SU-DHL-6 (cell line): ENCODE measurements around the gene HEYL.

Experiments
- EZH2phosphoT487 ChIP-seq: fragments of 200-600 bp; sonication (generic), shearing (Covaris generic); conservative IDR thresholded peaks from 2 replicates; pipeline ENCODE4 v1.6.1; 2018; ENCODE audit warnings: mild to moderate bottlenecking, antibody characterized with exemption, low read length, moderate library complexity, mixed read lengths
- TF ChIP-seq, protein P1 (sequence below): fragments of 200-600 bp; sonication (generic); IDR thresholded peaks from one replicate; pipeline ENCODE4 v1.5.1; 2017; ENCODE audit warnings: antibody characterized with exemption, mild to moderate bottlenecking, low read length, moderate library complexity; ENCODE audit not compliant: insufficient read depth, poor library complexity, severe bottlenecking

DNA sequence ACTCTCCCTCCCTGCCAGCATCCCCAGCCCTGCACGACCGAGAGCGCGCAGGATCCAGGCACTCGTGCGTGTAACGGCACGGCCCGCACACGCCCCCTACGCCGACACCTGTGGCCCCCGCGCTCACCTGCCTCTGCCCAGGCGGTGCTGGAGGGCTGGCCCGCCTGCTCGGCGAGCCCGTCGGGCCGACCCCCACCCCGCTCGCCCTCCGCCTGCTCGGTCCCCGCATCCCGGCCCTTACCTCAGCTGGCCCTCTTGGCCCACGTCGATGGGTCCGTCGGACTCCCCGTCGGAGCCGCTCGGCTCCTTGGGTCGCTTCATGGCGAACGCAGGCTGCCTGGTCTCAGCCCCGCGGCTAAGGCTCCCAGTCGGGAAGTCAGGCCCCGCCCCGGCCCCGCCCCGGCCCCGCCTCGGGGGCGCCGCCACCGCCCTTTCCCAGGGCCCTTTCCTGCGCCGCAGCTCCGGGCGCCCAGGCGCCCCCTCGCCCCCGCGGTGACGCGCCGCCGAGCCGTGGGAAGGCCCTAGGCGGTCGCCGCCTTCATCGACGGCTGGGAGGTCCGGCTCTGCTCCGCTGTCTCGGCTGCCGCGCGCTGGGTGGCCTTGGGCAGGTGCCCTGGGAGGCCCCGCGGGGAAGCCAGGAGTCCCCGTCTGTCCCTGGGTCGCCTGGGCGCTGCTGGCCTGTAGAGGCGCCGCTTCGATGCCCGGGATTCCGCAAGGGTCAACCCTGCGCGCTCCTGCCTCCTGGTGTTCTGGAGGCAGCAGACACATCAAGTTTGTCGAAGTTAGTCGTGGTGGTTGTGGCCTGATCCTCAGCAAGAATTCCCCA is at the start of gene HEYL:
- TF ChIP-seq, protein P1, sequence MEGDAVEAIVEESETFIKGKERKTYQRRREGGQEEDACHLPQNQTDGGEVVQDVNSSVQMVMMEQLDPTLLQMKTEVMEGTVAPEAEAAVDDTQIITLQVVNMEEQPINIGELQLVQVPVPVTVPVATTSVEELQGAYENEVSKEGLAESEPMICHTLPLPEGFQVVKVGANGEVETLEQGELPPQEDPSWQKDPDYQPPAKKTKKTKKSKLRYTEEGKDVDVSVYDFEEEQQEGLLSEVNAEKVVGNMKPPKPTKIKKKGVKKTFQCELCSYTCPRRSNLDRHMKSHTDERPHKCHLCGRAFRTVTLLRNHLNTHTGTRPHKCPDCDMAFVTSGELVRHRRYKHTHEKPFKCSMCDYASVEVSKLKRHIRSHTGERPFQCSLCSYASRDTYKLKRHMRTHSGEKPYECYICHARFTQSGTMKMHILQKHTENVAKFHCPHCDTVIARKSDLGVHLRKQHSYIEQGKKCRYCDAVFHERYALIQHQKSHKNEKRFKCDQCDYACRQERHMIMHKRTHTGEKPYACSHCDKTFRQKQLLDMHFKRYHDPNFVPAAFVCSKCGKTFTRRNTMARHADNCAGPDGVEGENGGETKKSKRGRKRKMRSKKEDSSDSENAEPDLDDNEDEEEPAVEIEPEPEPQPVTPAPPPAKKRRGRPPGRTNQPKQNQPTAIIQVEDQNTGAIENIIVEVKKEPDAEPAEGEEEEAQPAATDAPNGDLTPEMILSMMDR = no peak
- TF ChIP-seq EZH2phosphoT487 = no peak
